Activated CD4-positive, alpha-beta memory T cell treated with anti-CD3 and anti-CD28 coated beads, Interleukin-2, amount 10 ng/mL, durations not matched to agents 7 days and 5 days (primary cell): ENCODE measurements around the gene LRGUK. TPM values are rescaled to one million over a fixed set of nuclear protein-coding genes. Genes with fewer than 3 reads are reported as not detected.
"Not testable (repeated sequence)": the region's sequence is repeated elsewhere in the genome, so short reads cannot be mapped to it uniquely, and the experiment has no call there.

Experiments
- CTCF ChIA-PET: fragments of 350-600 bp; sonication (Branson Sonifier 250); formaldehyde crosslinking; loops from one replicate; lab custom pipeline; 2021; ENCODE audit warnings: antibody characterized with exemption, inconsistent platforms; lab: Charles Lee
- POLR2A ChIA-PET: fragments of 350-600 bp; sonication (Branson Sonifier 250); formaldehyde crosslinking; loops from one replicate; lab custom pipeline; 2021; ENCODE audit warnings: antibody characterized with exemption; lab: Charles Lee
- DNase-seq: peaks from one replicate; pipeline ENCODE4 v3.0.0-alpha.2; 2020
- H3K27ac Mint-ChIP-seq: one replicate; pipeline ENCODE4 v1.8.0; 2021; ENCODE audit warnings: mild to moderate bottlenecking, mixed read lengths
- H3K27me3 Mint-ChIP-seq: one replicate; pipeline ENCODE4 v1.8.0; 2021; ENCODE audit warnings: mixed read lengths
- H3K36me3 Mint-ChIP-seq: one replicate; pipeline ENCODE4 v1.8.0; 2021; ENCODE audit warnings: low read depth, mixed read lengths
- H3K4me1 Mint-ChIP-seq: one replicate; pipeline ENCODE4 v1.8.0; 2021; ENCODE audit warnings: mixed read lengths
- H3K4me3 Mint-ChIP-seq: one replicate; pipeline ENCODE4 v1.8.0; 2021; ENCODE audit warnings: mild to moderate bottlenecking, mixed read lengths
- H3K9me3 Mint-ChIP-seq: one replicate; pipeline ENCODE4 v1.8.0; 2021; ENCODE audit warnings: mixed read lengths
- total RNA-seq, 2 experiments: library from RNA; stranded (reverse); gene quantifications; one replicate each; pipeline ENCODE4 v1.2.3, GENCODE V29; 2021

Gene LRGUK
- total RNA-seq, 2 experiments from 2014 or later = 0.15 TPM; not detected in 1

DNA sequence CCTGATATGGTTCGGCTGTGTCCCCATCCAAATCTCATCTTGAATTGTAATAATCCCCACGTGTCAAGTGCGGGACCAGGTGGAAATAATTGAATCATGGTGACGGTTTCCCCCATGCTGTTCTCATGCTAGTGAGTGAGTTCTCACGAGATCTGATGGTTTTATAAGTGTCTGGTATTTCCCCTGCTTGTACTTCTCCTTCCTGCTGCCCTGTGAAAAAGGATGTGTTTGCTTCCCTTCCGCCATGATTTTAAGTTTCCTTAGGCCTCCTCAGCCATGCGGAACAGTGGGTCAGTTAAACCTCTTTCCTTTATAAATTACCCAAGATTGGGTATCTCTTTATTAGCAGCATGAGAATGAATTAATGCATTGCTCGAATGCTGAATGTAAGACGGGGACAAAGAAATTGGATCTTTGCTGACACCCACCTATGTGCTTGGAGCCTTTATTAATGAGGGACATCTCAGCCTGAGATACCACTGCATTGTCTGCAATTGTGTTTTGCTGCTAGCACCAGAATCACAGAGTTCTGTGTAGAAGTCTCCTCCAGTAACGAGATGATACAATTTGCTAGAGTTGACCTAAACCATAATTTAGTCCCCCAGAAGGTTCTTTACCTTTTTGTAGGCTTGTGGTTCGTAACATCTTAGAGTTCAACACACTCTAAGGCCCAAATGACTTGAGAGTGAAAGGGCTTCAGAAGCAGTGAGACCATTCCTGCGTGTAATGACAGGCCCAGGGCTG lies 160.9 kb downstream of the LRGUK start:
- Mint-ChIP-seq H3K27ac (no peak overlapping the region), H3K4me3 (no peak overlapping the region), H3K36me3 (no peaks in the 10 kb centered on the region), H3K27me3 (no peaks in the 10 kb centered on the region), H3K4me1 (no peaks in the 10 kb centered on the region), H3K9me3 (no peaks in the 10 kb centered on the region)
- ChIA-PET POLR2A (no interaction called here), CTCF (no interaction called here)
- DNase-seq = no peak

- no peak for DNase-seq
- Mint-ChIP-seq H3K9me3 (no peaks in the 10 kb centered on the region), H3K27me3 (no peaks in the 10 kb centered on the region), H3K36me3 (peaks cover 6% of the 10 kb centered on the region), H3K27ac (no peak overlapping the region), H3K4me3 (no peak overlapping the region), H3K4me1 (no peaks in the 10 kb centered on the region)
- ChIA-PET CTCF (no interaction called here), POLR2A (no interaction called here)
Observed at GRCh38 chr7:134289423-134289822, 162.3 kb downstream of the LRGUK start.

DNA sequence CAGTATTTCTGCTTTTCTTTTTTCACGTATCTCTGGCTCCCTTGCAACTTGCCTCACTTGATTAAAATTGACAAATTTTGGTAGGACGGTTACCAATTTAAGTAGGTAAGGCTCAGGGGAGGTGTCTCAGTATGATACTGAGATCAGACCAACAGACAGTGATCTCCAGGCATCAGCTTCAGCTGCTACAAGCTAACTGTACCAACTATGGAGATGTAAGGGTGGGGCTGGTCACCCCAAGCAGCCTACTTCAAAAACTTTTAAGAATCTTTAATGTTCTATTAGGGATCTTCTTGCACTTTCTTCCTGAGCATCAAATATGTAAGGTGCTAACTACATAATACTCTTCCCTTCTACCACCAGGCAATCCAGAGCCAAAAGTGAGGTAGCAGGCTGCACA lies 162.7 kb downstream of the LRGUK start:
- Mint-ChIP-seq H3K27me3 (no peaks in the 10 kb centered on the region), H3K4me1 (no peaks in the 10 kb centered on the region), H3K27ac (no peak overlapping the region), H3K9me3 (no peaks in the 10 kb centered on the region), H3K4me3 (no peak overlapping the region), H3K36me3 (peaks cover 11% of the 10 kb centered on the region)
- ChIA-PET POLR2A (no interaction called here), CTCF (no interaction called here)
- DNase-seq = no peak

- no peaks in the 10 kb centered on the region for H3K27me3 Mint-ChIP-seq
- no peak overlapping the region for H3K4me3 Mint-ChIP-seq
Observed at GRCh38 chr7:134290286-134290685, 163.1 kb downstream of the LRGUK start.

DNA sequence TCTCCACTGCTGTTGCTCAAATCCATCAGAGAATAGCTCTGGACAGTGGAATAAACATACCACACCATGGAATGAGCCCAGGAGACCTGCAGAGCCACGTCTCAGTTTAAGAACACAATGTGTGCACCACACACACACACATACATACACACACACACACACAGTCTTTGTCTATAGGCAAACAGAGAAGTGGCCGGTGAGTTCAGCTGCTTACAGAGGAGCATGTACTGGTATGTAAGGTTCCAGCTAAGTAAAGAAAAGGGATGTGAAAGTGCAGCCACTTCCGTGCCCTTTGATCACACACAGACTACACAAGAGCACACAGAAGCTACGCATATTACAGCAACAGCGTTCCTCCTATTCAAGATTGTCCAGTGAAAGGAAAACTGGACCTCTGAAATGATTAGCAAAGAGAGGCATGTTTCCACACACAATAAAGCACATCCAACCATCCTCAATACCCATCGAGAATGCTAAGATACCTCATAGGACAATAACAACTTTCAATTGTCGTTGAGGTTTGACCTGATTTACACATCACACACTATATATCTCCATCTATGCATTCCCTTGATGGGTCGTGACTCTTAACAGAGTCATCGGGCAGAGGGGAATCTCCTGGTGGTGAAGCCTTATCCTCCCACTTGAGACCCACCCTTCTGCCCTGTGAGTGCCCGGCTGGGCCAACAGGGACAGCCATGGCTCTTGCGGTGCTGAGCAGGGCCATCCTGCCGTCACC lies 166.0 kb downstream of the LRGUK start:
- no peak for DNase-seq
- peaks cover 21% of the 10 kb centered on the region for H3K36me3 Mint-ChIP-seq
- ChIA-PET POLR2A (no interaction called here), CTCF (interaction anchor here (0.7 to 1.5 kb wide), 3 partner anchors 9 to 337 kb away, joined by 3 to 5 read pairs (median 3); partner anchors contain the start of gene SLC35B4)
- no peak overlapping the region for H3K27ac Mint-ChIP-seq
- no peaks in the 10 kb centered on the region for H3K4me1 Mint-ChIP-seq
- H3K9me3 Mint-ChIP-seq = no peaks in the 10 kb centered on the region
- no peak overlapping the region for H3K4me3 Mint-ChIP-seq
- no peaks in the 10 kb centered on the region for H3K27me3 Mint-ChIP-seq

More at GRCh38 chr7:134290286-134290685, 163.1 kb downstream of the LRGUK start:
- POLR2A ChIA-PET = no interaction called here
- H3K36me3 Mint-ChIP-seq = peaks cover 13% of the 10 kb centered on the region
- no peaks in the 10 kb centered on the region for H3K4me1 Mint-ChIP-seq
- no peak for DNase-seq
- H3K27ac Mint-ChIP-seq = no peak overlapping the region
- no peaks in the 10 kb centered on the region for H3K9me3 Mint-ChIP-seq
- CTCF ChIA-PET = no interaction called here

DNA sequence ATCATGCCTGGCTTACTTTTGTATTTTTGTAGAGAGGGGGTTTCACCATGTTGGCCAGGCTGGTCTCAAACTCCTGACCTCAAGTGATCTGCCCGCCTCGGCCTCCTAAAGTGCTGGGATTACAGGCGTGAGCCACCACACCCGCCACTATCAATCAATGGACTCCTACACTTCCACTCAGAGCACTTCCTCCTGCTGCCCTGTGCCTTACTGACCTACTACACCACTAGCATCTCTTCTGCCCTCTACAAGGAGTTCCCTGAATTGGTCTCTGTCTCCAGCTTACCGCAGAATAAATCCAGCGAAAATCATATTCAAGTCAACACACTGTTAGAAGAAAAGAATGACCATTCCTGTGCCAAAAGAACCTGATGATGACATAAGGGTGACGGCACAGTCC lies 168.8 kb downstream of the LRGUK start:
- H3K9me3 Mint-ChIP-seq, DNase-seq, H3K4me1 Mint-ChIP-seq, CTCF ChIA-PET, H3K4me3 Mint-ChIP-seq, H3K27ac Mint-ChIP-seq, POLR2A ChIA-PET, H3K27me3 Mint-ChIP-seq: not testable (repeated sequence)
- H3K36me3 Mint-ChIP-seq = peaks cover 32% of the 10 kb centered on the region

DNA sequence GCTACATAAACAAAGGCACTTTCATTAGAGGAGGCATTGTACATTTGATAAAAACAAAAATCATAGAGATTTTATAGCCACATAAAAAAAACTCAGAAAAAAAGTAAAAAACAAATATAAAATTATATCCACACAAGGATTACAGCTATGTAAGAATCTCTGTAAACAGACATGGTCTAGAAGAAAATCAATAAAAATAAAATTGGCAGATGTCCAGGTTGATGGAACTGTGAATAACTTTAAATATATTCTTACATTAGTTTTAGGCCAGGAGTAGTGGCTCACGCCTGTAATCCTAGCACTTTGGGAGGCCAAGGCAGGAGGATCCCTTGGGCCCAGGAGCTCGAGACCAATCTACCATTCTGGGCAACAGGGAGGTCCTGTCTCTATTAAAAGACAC lies 170.3 kb downstream of the LRGUK start:
- H3K36me3 Mint-ChIP-seq = peaks cover 36% of the 10 kb centered on the region

GRCh38 chr7:134298902-134299683 lies 172.0 kb downstream of the LRGUK start:
- Mint-ChIP-seq H3K36me3 (peaks cover 35% of the 10 kb centered on the region), H3K4me1 (no peaks in the 10 kb centered on the region), H3K27ac (no peak overlapping the region), H3K9me3 (no peaks in the 10 kb centered on the region), H3K27me3 (no peaks in the 10 kb centered on the region), H3K4me3 (no peak overlapping the region)
- ChIA-PET POLR2A (no interaction called here), CTCF (no interaction called here)
- no peak for DNase-seq

More for the DNA sequence above, 170.3 kb downstream of the LRGUK start:
- CTCF ChIA-PET = no interaction called here
- DNase-seq = no peak
- Mint-ChIP-seq H3K27me3 (no peaks in the 10 kb centered on the region), H3K4me1 (no peaks in the 10 kb centered on the region), H3K27ac (no peak overlapping the region), H3K9me3 (no peaks in the 10 kb centered on the region), H3K4me3 (no peak overlapping the region)
- POLR2A ChIA-PET = no interaction called here

DNA sequence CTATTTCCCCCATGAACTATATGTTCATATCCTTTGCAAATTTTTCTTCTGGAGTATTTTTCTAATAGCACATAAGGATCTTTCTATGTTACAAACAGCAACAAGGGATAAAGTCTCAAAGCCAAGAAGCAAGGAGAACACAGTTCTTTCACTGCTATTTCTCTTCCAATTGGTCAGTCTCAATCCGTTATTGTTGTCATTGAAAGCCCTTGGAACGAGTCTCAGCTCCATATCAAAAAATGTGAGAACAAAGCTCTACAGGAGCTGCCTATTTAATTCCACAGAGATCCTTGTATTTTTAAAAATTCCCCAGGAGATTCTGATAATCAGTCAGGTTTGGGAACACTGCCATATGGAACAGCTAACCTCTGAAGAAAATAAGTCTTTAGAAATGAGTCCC lies 173.8 kb downstream of the LRGUK start:
- H3K27ac Mint-ChIP-seq = no peak overlapping the region
- ChIA-PET POLR2A (no interaction called here), CTCF (no interaction called here)
- H3K4me1 Mint-ChIP-seq = no peaks in the 10 kb centered on the region
- H3K36me3 Mint-ChIP-seq = peaks cover 28% of the 10 kb centered on the region
- no peak for DNase-seq
- no peaks in the 10 kb centered on the region for H3K27me3 Mint-ChIP-seq
- no peak overlapping the region for H3K4me3 Mint-ChIP-seq
- no peaks in the 10 kb centered on the region for H3K9me3 Mint-ChIP-seq

GRCh38 chr7:134301592-134301991 lies 174.5 kb downstream of the LRGUK start:
- Mint-ChIP-seq H3K9me3 (no peaks in the 10 kb centered on the region), H3K4me3 (no peak overlapping the region), H3K36me3 (peaks cover 25% of the 10 kb centered on the region), H3K4me1 (no peaks in the 10 kb centered on the region), H3K27me3 (no peaks in the 10 kb centered on the region), H3K27ac (no peak overlapping the region)
- CTCF ChIA-PET = no interaction called here
- POLR2A ChIA-PET = no interaction called here
- DNase-seq = no peak

GRCh38 chr7:134302120-134302519 lies 175.0 kb downstream of the LRGUK start:
- CTCF ChIA-PET = no interaction called here
- Mint-ChIP-seq H3K27ac (no peak overlapping the region), H3K9me3 (no peaks in the 10 kb centered on the region), H3K36me3 (peaks cover 25% of the 10 kb centered on the region), H3K4me3 (no peak overlapping the region), H3K4me1 (no peaks in the 10 kb centered on the region), H3K27me3 (no peaks in the 10 kb centered on the region)
- POLR2A ChIA-PET = no interaction called here
- no peak for DNase-seq

DNA sequence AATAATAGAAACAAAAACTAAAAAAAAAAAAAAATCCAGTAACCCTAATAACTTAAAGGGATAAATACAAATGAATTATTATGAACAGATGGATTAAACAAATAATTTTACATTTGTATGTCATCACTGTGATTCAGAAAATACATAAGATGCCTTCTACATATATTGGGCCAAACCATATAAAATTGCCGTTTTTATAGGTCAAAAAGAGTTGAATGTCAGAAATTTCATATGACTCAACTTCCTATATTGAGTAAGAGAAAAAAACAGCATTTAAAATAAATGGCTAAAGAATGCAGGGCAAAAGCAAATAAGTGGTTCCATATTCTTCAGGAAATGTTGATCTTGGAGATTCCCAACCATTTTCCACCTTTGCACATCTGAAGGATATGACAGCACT lies 180.2 kb downstream of the LRGUK start:
- H3K9me3 Mint-ChIP-seq = no peaks in the 10 kb centered on the region
- H3K27ac Mint-ChIP-seq = no peak overlapping the region
- ChIA-PET CTCF (no interaction called here), POLR2A (no interaction called here)
- DNase-seq = no peak
- H3K27me3 Mint-ChIP-seq = no peaks in the 10 kb centered on the region
- H3K4me1 Mint-ChIP-seq = peaks cover 10% of the 10 kb centered on the region
- H3K36me3 Mint-ChIP-seq = peaks cover 14% of the 10 kb centered on the region
- no peak overlapping the region for H3K4me3 Mint-ChIP-seq

GRCh38 chr7:134308548-134308947 lies 181.4 kb downstream of the LRGUK start:
- no peak for DNase-seq
- POLR2A ChIA-PET = no interaction called here
- CTCF ChIA-PET = no interaction called here
- H3K4me1 Mint-ChIP-seq = peaks cover 10% of the 10 kb centered on the region
- H3K27ac Mint-ChIP-seq = no peak overlapping the region
- no peaks in the 10 kb centered on the region for H3K9me3 Mint-ChIP-seq
- no peaks in the 10 kb centered on the region for H3K27me3 Mint-ChIP-seq
- peaks cover 12% of the 10 kb centered on the region for H3K36me3 Mint-ChIP-seq
- H3K4me3 Mint-ChIP-seq = no peak overlapping the region
